ENCODE measurements around the gene IL1RAP.

Gene IL1RAP

GRCh38 chr3:190617185-190617584 lies 103.3 kb downstream of the IL1RAP start:
- TF ChIP-seq CTCF (IDR thresholded peaks at IDR 0.05; ENCODE audit: borderline replicate concordance, insufficient read depth, low read depth, low read length) = no peak
- H3K4me3 ChIP-seq (ENCODE audit: low read depth, low read length) = no peak overlapping the region

- TF ChIP-seq CTCF (IDR thresholded peaks at IDR 0.05; ENCODE audit: borderline replicate concordance, insufficient read depth, low read depth, low read length) = no peak
- H3K4me3 ChIP-seq (ENCODE audit: low read depth, low read length) = no peak overlapping the region
Observed at GRCh38 chr3:190618330-190619030, 104.6 kb downstream of the IL1RAP start.

GRCh38 chr3:190619353-190619752 lies 105.5 kb downstream of the IL1RAP start:
- no peak overlapping the region for H3K4me3 ChIP-seq (ENCODE audit: low read depth, low read length)
- no peak for TF ChIP-seq CTCF (IDR thresholded peaks at IDR 0.05; ENCODE audit: borderline replicate concordance, insufficient read depth, low read depth, low read length)

- TF ChIP-seq CTCF (IDR thresholded peaks at IDR 0.05; ENCODE audit: borderline replicate concordance, insufficient read depth, low read depth, low read length) = no peak
- H3K4me3 ChIP-seq (ENCODE audit: low read depth, low read length) = no peak overlapping the region
Observed at GRCh38 chr3:190619761-190620160, 105.9 kb downstream of the IL1RAP start.

GRCh38 chr3:190620886-190621608 lies 107.2 kb downstream of the IL1RAP start:
- H3K4me3 ChIP-seq (ENCODE audit: low read depth, low read length) = no peak overlapping the region
- TF ChIP-seq CTCF (IDR thresholded peaks at IDR 0.05; ENCODE audit: borderline replicate concordance, insufficient read depth, low read depth, low read length) = no peak

GRCh38 chr3:190621927-190622326 lies 108.0 kb downstream of the IL1RAP start:
- no peak overlapping the region for H3K4me3 ChIP-seq (ENCODE audit: low read depth, low read length)
- no peak for TF ChIP-seq CTCF (IDR thresholded peaks at IDR 0.05; ENCODE audit: borderline replicate concordance, insufficient read depth, low read depth, low read length)

- H3K4me3 ChIP-seq (ENCODE audit: low read depth, low read length) = no peak overlapping the region
- TF ChIP-seq CTCF (IDR thresholded peaks at IDR 0.05; ENCODE audit: borderline replicate concordance, insufficient read depth, low read depth, low read length) = no peak
Observed at GRCh38 chr3:190624282-190624681, 110.4 kb downstream of the IL1RAP start.
